T-helper 2 cell treated with Interferon-gamma antibody and Interleukin-4, amounts not matched to agents 5 μg/mL and 100 μg/mL, for 36 hours (primary cell): ENCODE results near the gene DYNC2H1.

Experiments
- DNase-seq: peaks from one replicate; pipeline ENCODE4 v3.0.0; 2021; ENCODE audit warnings: low spot score
- H3K27ac Mint-ChIP-seq: one replicate; pipeline ENCODE4 v1.8.0; 2021; ENCODE audit warnings: mild to moderate bottlenecking, mixed read lengths
- H3K27me3 Mint-ChIP-seq: one replicate; pipeline ENCODE4 v1.8.0; 2021; ENCODE audit warnings: low read depth, mixed read lengths
- H3K36me3 Mint-ChIP-seq: one replicate; pipeline ENCODE4 v1.8.0; 2021; ENCODE audit warnings: low read depth, mixed read lengths
- H3K4me1 Mint-ChIP-seq: one replicate; pipeline ENCODE4 v1.8.0; 2021; ENCODE audit warnings: low read depth, mixed read lengths
- H3K4me3 Mint-ChIP-seq: one replicate; pipeline ENCODE4 v1.8.0; 2022; ENCODE audit warnings: mild to moderate bottlenecking, moderate library complexity, mixed read lengths
- H3K9me3 Mint-ChIP-seq: one replicate; pipeline ENCODE4 v1.8.0; 2021; ENCODE audit warnings: mixed read lengths

DYNC2H1 gene

DNA sequence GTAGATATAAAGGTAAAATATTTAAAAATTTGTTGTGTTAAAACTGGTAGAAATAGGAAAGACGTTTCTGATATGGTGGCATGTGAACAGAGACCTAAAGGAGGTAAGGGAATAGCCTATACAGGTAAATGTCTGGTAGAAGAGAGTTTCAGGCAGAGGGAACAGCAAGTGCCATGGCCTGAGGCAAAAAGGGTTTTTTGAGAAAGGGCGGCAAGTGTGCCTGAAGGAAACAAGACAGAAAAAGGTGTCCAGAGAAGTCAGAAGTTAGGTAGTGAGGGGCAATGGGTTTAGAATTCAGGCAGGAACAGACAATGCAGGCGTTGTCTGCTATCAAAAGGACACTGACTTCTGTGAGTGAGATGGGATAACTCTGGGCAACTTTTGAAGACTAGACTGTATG is 339.7 kb downstream of the DYNC2H1 start:
- no peaks in the 10 kb centered on the region for H3K27me3 Mint-ChIP-seq
- H3K9me3 Mint-ChIP-seq, result no peaks in the 10 kb centered on the region
- no peak overlapping the region for H3K27ac Mint-ChIP-seq
- H3K36me3 Mint-ChIP-seq, result no peaks in the 10 kb centered on the region
- no peaks in the 10 kb centered on the region for H3K4me1 Mint-ChIP-seq
- DNase-seq, result no peak
- H3K4me3 Mint-ChIP-seq, result no peak overlapping the region

DNA sequence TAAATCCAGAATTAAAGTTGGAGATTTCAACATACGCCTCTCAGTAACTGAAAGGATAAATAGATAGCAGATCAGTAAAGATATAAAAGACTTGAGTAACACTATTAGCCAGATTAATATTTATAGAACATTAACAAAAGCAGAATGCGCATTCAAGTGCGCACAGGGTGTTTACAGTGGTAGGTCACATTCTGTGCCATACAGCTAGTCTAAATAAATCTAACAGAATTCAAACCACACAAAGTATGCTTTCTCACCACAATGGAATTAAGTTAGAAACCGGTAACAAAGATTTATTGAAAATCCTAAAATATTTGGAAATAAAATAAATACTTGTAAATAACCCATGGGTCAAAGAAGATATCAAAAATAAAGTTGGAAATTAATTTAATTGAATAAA is 341.0 kb downstream of the DYNC2H1 start:
- H3K9me3 Mint-ChIP-seq, result no peaks in the 10 kb centered on the region
- no peak overlapping the region for H3K4me3 Mint-ChIP-seq
- H3K27me3 Mint-ChIP-seq, result no peaks in the 10 kb centered on the region
- no peaks in the 10 kb centered on the region for H3K4me1 Mint-ChIP-seq
- no peaks in the 10 kb centered on the region for H3K36me3 Mint-ChIP-seq
- no peak overlapping the region for H3K27ac Mint-ChIP-seq
- DNase-seq, result no peak

GRCh38 chr11:103453126-103453525 is 343.9 kb downstream of the DYNC2H1 start:
- no peaks in the 10 kb centered on the region for H3K9me3 Mint-ChIP-seq
- no peak overlapping the region for H3K4me3 Mint-ChIP-seq
- H3K27ac Mint-ChIP-seq, result no peak overlapping the region

DNA sequence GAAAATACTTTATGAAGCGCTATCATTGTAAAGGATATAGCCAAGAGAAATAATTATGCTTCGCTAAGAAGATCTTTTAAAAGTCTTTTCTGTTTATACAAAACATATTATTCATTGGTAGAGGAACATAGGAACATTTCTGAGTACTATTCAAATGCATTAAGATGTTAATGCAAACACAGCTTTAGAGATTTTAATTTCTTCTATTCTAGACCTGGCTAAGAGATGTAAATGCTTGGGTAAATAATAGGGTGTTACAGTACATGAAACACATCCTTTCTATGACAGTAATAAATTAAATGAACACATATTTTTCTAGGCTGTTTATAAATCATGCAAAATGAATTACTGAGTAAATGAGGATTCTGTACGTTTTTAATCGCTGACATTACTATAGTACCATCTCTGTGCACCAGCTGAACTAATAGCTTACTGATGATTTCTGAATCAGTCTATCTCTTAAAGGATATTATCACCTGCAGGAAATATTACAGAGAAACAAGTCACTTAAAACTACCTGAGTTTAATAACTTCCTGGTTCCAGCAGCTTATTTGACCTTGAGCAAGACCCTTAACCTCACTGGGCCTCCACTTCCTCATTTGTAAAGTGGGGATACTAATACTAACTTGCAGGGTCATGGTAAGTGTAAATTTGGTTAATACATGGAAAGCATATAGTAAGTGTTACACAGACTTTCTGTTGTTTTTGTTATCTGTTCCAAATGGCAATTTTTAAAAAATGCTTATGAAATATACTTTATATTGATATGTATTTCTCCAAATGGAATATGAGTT is 344.9 kb downstream of the DYNC2H1 start:
- Mint-ChIP-seq H3K36me3 (no peaks in the 10 kb centered on the region), H3K9me3 (no peaks in the 10 kb centered on the region), H3K4me3 (no peak overlapping the region), H3K27ac (no peak overlapping the region), H3K4me1 (no peaks in the 10 kb centered on the region), H3K27me3 (no peaks in the 10 kb centered on the region)
- no peak for DNase-seq

More at GRCh38 chr11:103453126-103453525, 343.9 kb downstream of the DYNC2H1 start:
- no peak for DNase-seq
- Mint-ChIP-seq H3K36me3 (no peaks in the 10 kb centered on the region), H3K27me3 (no peaks in the 10 kb centered on the region), H3K4me1 (no peaks in the 10 kb centered on the region)

DNA sequence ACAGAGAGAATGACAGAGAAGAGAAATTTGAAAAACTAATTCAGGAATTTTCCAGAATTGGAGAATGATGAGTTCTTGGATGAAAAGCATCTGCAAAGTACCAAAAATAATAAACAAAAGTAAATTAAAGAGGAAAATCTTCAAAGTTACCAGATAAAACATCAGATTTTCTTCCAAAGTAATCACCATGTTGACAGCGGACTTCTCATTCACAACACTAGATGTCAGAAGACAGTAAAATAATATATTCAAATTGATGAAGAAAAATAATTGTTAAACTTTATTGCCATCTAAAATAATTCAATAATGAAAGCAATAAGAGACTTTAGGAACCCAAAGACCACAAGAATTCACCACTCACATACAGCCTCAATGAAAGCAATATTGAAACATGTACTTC is 355.2 kb downstream of the DYNC2H1 start:
- DNase-seq, result no peak
- Mint-ChIP-seq H3K9me3 (no peaks in the 10 kb centered on the region), H3K27ac (no peak overlapping the region), H3K36me3 (no peaks in the 10 kb centered on the region), H3K4me1 (no peaks in the 10 kb centered on the region), H3K4me3 (no peak overlapping the region), H3K27me3 (no peaks in the 10 kb centered on the region)

GRCh38 chr11:103465555-103466140 is 356.4 kb downstream of the DYNC2H1 start:
- Mint-ChIP-seq H3K9me3 (no peaks in the 10 kb centered on the region), H3K27me3 (no peaks in the 10 kb centered on the region), H3K4me3 (no peak overlapping the region), H3K4me1 (no peaks in the 10 kb centered on the region), H3K27ac (no peak overlapping the region), H3K36me3 (no peaks in the 10 kb centered on the region)
- DNase-seq, result no peak

GRCh38 chr11:103471546-103471945 is 362.3 kb downstream of the DYNC2H1 start:
- H3K4me1 Mint-ChIP-seq, result no peaks in the 10 kb centered on the region
- H3K36me3 Mint-ChIP-seq, result no peaks in the 10 kb centered on the region
- no peak for DNase-seq
- H3K27ac Mint-ChIP-seq, result no peak overlapping the region
- H3K27me3 Mint-ChIP-seq, result no peaks in the 10 kb centered on the region
- no peak overlapping the region for H3K4me3 Mint-ChIP-seq
- no peaks in the 10 kb centered on the region for H3K9me3 Mint-ChIP-seq

DNA sequence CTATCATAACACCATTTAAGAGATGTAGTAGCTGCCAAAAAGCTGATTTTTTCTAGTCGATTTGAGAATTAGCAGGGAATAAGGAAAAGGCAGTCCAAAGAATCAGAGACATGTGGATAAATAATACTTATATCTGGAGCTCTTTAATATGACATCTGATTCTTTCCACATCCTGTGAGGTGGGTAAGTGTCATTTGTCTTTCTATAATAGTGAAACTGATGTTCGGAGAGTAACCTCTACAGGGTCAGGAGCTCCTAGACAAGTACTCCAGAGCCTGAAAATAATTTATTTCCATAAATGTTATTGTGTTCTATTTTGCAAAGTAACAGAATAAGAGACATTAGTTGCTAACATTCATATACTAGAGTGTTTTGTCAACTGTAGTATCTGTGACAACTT is 367.6 kb downstream of the DYNC2H1 start:
- Mint-ChIP-seq H3K4me3 (no peak overlapping the region), H3K4me1 (no peaks in the 10 kb centered on the region), H3K9me3 (no peaks in the 10 kb centered on the region)

GRCh38 chr11:103480421-103480820 is 371.2 kb downstream of the DYNC2H1 start:
- no peak overlapping the region for H3K4me3 Mint-ChIP-seq
- DNase-seq, result no peak
- no peaks in the 10 kb centered on the region for H3K36me3 Mint-ChIP-seq
- no peaks in the 10 kb centered on the region for H3K9me3 Mint-ChIP-seq
- no peaks in the 10 kb centered on the region for H3K27me3 Mint-ChIP-seq
- no peak overlapping the region for H3K27ac Mint-ChIP-seq
- H3K4me1 Mint-ChIP-seq, result no peaks in the 10 kb centered on the region

More for the DNA sequence above, 367.6 kb downstream of the DYNC2H1 start:
- Mint-ChIP-seq H3K27me3 (no peaks in the 10 kb centered on the region), H3K27ac (no peak overlapping the region), H3K36me3 (no peaks in the 10 kb centered on the region)
- no peak for DNase-seq

DNA sequence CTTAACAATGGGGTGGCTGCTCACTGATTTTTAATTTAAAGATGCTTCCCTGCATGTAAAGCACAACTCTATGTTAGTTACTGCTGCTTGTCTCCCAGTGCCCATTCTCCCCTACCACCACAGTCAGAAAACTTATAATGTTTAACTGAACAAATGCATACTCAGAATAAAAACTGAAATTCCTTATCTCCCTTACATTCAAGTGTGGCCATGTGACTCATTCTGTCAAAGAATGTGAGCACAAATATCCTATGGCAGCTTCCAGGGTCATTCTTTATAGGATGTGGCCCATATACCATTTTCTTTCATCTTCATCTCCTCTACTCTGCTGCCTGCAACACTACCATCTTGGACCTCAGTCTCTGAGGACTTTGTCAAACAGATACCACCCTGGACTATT is 374.8 kb downstream of the DYNC2H1 start:
- Mint-ChIP-seq H3K27ac (no peak overlapping the region), H3K9me3 (no peaks in the 10 kb centered on the region)

DNA sequence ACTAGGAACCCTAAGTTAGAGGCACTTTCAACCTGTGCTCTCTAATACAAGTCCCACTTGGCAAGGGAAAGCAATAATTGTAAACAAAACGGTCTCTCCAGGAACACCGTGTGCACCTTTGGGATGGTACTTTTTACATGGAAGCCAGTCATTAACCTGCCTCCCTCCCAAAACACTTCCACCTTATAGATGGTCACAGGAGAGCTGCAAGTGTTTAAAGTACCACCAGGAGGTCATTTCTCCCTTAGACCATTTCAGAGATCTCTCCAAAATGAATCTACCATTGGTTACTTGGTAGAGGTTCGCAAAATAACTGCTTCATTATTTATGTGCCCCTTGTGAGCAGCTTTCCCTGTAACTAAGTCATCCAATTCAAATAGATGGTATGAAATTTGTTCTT is 375.3 kb downstream of the DYNC2H1 start:
- Mint-ChIP-seq H3K9me3 (no peaks in the 10 kb centered on the region), H3K4me3 (no peak overlapping the region), H3K27me3 (no peaks in the 10 kb centered on the region), H3K4me1 (peaks cover 8% of the 10 kb centered on the region), H3K36me3 (no peaks in the 10 kb centered on the region), H3K27ac (no peak overlapping the region)
- no peak for DNase-seq

More for the DNA sequence above, 374.8 kb downstream of the DYNC2H1 start:
- DNase-seq, result no peak
- Mint-ChIP-seq H3K27me3 (no peaks in the 10 kb centered on the region), H3K36me3 (no peaks in the 10 kb centered on the region), H3K4me3 (no peak overlapping the region), H3K4me1 (peaks cover 8% of the 10 kb centered on the region)

DNA sequence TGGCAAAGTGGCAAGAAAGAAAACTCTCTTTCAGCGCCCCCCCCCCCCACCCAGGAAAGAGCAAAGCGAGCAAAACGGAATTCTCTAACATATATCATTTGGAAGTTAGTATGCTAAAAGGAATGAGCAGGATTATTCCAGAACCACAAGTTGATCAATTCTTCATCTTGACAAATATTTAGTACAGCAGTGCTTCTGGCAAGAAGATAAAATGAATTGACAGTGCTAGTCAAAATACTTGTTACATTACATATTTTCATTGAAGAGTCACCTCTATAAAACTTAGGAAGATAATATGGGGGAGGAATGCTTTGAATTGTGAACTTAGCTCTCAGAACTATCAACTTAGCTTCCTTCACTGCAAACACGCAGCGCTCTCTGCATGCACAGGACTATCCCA is 377.4 kb downstream of the DYNC2H1 start:
- no peak overlapping the region for H3K27ac Mint-ChIP-seq
- no peaks in the 10 kb centered on the region for H3K27me3 Mint-ChIP-seq
- peaks cover 8% of the 10 kb centered on the region for H3K4me1 Mint-ChIP-seq
- H3K9me3 Mint-ChIP-seq, result no peaks in the 10 kb centered on the region
- H3K4me3 Mint-ChIP-seq, result no peak overlapping the region
- H3K36me3 Mint-ChIP-seq, result no peaks in the 10 kb centered on the region
- DNase-seq, result no peak

- Mint-ChIP-seq H3K27ac (no peak overlapping the region), H3K36me3 (no peaks in the 10 kb centered on the region), H3K4me3 (no peak overlapping the region), H3K9me3 (no peaks in the 10 kb centered on the region), H3K4me1 (peaks cover 8% of the 10 kb centered on the region), H3K27me3 (no peaks in the 10 kb centered on the region)
- no peak for DNase-seq
Observed at GRCh38 chr11:103487113-103487512, 377.9 kb downstream of the DYNC2H1 start.

GRCh38 chr11:103488031-103488461 is 378.8 kb downstream of the DYNC2H1 start:
- no peak overlapping the region for H3K4me3 Mint-ChIP-seq

More at GRCh38 chr11:103488031-103488461, 378.8 kb downstream of the DYNC2H1 start:
- Mint-ChIP-seq H3K27ac (no peak overlapping the region), H3K4me1 (peaks cover 8% of the 10 kb centered on the region), H3K27me3 (no peaks in the 10 kb centered on the region), H3K36me3 (no peaks in the 10 kb centered on the region), H3K9me3 (no peaks in the 10 kb centered on the region)
- DNase-seq, result no peak
